GM21390 (cell line): ENCODE results near the gene STK32B.

Experiments used
- ATAC-seq: cut with Tn5 transposase; IDR thresholded peaks from one replicate; pipeline ENCODE4 v1.9.1; 2021; ENCODE audit not compliant: unreplicated experiment

STK32B gene

DNA sequence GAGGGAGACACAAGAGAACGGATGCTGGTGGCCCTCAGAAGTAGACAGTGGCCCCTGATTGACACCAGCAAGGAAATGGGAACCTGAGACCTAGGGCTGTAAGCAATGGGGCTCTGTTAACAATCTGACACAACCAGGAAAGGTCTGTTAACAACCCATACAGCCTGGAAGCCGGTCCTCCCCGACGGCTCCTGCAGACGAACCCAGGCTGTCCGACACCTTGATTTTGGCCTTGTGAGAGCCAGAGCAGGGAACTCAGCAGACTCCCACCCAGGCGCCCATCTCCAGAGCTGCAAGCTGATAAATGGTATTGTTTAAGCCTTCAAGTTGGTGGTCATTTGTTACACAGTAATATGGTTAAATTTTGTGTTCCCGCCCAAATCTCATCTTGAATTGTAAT is 21.8 kb upstream of the STK32B start:
- ATAC-seq, result no peak

DNA sequence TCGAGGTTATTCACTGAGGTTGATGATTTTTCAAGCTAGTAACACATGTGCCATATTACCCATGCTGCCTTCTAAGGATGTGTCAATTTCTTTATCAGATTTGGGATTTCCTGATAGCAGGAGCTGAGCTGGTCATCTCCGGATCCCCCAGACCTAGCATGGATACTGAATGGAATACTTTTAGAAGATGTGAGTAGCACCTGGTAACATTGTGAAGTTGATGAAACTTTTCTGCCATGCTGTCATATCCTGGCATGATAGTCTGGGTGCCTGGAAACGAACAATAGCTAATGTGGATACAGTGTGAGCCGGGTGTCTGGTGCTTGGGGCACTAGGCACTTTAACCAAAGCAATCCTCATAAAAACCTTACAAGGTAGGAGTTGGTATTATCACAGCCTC is 21.1 kb upstream of the STK32B start:
- ATAC-seq, result no peak

DNA sequence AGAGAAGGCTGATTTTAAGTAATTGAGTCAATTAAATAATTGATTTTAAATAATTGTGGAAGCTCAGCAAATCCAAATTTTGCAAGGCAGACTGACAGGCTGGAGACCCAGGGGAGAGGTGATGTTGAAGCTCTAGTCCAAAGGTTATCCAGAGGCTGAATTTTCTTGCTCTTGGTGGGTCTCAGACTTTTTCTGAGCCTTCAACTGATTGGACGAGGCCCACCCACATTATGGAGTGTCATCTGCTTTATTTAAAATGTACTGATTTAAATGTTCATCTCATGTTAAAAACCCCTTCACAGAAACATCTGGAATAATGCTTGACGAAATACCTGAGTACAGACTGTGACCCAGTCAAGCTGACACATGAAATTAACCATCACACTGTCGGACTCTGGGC is 20.4 kb upstream of the STK32B start:
- no peak for ATAC-seq

DNA sequence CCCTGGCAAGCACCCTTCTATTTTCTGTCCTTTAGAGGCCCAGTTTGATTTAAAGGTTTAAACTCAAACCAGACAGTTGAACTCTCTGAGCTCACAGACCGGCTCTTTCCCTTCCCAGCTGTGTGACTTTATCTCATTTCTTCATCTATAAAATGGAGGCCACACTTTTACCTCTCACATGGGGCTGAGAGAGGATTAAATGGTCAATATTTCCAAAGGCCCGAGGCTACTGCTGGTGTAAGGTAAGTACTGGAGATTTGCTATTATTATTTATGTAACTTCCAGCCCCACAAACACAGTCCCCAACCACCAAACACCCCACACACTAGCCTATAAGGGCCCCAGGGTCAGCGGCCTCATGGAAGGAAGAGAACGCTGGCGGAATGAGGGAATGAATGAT is 18.5 kb upstream of the STK32B start:
- no peak for ATAC-seq

DNA sequence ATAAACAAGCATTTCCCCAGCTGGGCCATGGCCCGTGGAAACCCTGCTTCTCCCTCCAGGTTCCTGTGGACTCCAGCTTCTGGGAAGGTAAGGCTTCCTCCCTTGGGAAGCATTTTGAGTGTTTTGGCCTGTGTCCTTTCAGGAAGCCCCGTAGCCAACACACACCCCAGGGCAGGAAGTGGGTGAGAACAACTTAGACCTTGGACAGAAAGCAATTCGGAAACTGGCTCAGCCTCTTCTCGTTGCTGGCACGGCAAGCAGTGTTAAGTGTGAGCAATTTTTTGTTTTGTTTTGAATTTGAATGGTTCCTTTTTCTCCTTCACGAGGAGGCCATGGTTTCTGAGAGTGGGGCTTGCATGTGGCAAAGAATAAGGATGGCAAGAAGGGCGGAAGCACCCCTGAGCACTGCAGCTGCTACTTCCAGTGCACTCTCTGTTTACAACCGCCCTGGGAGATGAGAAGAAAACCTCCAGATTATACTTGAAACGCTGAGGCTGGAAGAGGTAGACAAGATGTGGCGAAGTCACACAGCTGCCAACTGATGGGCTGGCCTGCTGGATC is 17.9 kb upstream of the STK32B start:
- ATAC-seq, result no peak

DNA sequence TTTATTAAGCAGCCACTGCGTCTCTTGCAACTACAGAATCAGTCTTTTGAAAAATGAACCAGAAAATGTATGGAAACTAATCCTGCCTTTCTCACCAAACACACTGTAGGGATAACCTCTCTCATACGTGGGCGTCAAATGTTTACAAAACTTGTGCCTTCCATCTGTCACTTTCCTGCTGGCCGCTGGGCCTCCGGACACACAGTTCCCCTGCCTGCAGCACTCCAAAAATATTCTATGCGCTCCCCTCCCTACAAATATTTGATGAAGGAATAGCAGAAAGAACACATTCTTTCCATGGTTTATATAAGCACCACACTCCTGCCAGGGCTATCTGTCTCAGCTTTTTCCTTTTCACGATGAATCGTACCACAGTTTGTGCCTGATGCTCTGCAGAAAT is 17.1 kb upstream of the STK32B start:
- no peak for ATAC-seq

DNA sequence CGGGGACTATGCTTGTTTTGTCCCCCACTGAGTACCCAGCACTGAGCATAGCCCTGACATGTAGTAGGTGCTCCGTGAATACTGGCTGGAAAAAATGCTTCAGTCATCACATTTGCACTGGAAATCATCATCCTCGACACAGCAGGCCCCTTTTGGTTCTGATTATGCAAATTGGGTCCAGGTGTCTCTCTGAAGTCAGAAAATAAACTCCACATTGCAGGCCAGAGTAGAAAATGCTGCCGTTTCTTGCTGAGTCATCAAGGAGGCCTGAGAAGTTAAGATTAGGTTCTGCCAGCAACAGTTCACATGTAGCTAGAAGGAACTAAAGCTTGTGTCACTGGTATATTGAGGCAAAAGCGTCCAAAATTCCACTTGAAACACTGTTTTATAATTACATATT is 15.0 kb upstream of the STK32B start:
- ATAC-seq, result peak; percentile 52

DNA sequence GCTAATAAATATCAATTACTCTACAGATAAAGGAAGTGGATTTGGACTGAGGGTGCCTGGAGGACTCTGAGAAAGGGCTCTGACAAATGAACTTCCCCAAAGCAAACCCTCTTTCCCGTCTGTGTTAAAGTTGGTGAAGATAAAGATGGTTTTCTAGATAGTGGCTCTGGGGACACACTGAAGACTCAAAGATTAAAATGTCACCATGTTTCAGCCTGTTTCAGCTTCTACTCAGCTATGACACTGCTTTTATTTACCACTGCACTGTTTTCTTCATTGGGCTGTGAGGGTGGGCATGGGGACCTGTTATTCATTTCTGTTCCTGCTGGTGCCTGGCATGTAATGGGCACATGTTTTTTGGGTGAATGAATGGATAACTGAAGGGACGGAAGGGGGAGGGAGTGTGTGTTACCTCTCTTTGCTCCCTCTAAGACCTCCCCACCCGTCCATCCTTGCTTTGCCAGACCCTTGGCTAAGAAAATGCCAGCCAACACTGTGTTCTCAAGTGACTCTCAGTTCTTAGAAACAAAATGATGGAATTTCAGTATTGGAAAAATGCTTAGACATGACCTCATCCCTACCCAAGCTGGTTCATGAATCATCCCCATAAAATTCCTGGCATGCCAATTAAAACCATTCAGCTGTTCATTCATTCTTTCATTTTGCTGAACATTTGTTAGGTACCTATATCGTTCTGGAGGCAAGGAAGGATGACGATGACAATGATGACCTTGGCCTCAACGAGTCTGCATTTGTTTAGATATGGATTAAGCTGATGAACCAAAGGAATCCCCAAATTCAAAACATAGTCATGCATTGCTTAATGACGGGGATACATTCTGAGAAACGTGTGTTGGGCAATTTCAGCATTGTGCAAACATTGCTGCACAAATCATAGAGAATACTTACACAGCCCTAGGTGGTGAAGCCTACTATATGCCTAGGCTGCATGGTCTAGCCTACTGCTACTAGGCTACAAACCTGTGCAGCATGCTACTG is 13.4 kb upstream of the STK32B start:
- ATAC-seq, result no peak

DNA sequence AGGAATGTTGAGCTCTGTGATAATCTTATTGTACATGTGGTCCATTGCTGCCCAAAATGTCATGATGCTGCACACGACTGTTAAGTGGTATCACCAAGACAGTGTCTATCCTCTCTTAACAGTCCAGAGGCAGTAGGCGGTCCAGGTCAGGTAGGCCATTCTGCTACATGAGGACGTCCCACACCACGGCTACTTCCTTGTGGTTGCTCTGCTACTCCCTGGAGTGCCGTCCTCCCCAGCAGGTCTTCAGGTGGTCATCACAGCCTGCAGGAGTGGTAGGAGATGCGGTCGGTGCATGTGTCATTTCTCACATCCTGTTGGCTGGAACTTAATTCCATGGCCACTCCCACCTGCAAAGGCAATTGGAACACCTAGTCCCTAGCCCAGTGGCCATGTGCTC is 11.5 kb upstream of the STK32B start:
- no peak for ATAC-seq

DNA sequence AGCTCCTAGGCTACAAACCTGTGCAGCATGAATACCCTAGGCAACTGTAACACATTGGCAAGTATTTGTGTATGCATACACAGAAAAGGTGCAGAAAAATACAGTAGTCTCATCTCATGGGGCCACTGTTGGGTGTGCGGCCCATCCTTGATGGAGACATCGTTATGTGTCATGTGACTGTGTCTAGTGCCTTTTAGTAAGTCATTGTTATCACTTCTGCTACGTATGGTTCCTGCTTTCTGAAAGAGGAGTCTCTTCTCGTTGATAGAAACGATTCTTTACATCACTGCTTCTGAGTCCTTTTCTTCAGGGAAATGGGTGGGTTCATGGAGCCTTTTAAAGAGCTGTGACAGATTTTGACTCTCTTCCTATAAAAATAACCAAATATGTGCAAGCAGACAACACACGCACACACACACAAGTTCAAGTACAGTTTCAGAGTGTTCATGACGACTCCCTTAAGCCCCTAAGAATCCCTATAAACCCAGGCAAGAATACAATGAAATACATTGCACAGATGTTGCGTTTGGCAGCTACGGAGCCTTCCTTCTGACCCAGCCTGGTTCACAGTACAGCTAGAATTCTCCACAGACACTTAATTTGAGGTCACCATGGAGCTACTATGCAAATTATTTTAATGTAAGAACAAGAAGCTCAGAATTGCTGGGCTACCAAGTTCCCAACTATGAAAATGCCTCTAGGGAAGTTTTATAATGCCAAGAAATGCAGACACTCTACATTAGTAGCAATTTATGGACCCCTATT is 10.2 kb upstream of the STK32B start:
- ATAC-seq, result no peak

DNA sequence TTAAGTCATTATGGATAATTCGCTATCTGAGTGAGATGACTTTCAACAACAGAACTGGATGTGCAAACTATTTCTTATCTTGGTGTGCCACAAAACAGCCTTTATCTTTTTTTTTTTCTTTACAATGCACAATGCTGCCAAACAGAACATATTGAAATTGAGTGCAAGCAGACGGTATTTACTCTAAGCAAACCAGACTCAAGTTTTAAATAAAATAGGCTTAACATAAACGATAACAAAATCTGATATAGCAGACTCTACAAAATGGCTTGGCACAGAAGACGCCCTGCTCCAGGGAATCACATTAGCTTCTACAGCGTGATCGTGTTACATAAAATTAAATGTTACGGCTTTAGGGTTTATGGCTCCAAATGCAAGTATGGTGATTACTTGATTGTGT is 9.6 kb upstream of the STK32B start:
- no peak for ATAC-seq

DNA sequence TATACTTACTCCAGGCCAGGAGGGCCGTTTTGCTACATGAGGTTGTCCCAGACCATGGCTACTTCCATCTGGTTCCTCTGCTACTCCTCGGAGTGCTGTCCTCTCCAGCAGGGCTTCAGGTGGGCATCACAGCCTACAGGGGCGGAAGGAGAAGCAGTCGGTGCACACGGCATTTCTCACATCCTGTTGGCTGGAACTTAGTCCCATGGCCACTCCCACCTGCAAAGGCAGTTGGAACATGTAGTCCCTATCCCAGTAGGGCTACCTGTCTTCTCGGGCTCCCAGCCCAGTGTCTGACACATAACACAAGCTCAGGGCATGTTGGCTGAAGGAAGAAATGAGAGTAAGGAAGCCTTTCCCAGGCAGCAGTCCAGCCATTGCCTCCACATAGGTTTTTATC is 7.7 kb upstream of the STK32B start:
- ATAC-seq, result no peak

DNA sequence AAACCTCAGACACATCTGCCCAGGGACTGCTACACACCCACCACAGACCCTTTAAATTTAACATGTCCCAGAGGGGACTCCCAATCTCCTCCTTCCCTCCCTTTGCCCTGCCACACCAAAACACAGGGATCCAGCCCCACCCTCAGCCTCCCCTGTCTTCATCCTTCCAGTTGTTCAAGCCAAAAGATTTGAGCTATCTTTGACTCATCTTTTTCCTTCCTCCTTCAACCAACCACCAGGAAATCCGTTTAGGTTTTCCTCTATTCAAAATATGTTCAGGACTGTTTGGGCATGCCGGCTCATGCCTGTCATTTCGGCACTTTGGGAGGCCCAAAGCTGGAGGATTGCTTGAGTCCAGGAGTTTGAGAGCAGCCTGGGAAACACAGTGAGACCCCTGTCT is 6.9 kb upstream of the STK32B start:
- ATAC-seq, result no peak

DNA sequence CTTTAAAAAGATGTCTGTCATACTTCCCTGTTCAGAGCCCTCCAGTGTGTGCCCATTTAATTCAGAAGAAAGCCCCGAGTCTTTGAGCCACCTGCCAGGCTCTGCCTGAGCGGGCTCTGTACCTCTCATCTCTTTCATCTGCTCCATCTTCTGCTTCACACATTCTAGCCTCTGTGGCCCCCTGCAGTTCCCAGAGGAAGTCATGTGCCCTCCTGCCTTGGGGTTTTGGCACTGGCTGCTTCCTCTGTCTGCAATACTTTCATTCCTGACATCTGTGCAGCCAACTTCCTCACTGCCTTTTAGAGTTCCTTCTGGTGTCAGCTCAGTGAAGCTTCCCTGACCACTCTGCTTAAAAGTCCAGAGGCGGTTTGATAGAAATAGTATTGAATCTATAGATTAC is 6.2 kb upstream of the STK32B start:
- no peak for ATAC-seq

DNA sequence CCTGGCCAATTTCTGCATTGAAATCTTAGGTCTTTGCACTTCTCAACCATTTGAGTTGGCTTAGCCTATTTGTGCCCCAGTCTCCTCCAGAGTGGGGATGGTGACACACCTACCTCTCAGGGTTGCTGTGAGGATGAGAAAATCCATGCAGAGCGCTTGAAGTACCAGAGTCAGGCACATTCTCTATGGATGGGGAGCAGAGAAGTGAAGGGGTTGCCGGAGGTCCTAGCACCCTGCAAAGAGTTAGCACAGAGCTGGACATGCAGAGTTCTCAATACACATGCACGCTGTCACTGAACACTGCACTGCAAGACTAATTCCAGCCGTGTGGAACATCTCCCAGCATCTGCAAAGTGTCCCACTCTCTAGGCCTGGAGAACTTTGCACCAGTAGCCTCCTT is 2.6 kb upstream of the STK32B start:
- ATAC-seq, result no peak

DNA sequence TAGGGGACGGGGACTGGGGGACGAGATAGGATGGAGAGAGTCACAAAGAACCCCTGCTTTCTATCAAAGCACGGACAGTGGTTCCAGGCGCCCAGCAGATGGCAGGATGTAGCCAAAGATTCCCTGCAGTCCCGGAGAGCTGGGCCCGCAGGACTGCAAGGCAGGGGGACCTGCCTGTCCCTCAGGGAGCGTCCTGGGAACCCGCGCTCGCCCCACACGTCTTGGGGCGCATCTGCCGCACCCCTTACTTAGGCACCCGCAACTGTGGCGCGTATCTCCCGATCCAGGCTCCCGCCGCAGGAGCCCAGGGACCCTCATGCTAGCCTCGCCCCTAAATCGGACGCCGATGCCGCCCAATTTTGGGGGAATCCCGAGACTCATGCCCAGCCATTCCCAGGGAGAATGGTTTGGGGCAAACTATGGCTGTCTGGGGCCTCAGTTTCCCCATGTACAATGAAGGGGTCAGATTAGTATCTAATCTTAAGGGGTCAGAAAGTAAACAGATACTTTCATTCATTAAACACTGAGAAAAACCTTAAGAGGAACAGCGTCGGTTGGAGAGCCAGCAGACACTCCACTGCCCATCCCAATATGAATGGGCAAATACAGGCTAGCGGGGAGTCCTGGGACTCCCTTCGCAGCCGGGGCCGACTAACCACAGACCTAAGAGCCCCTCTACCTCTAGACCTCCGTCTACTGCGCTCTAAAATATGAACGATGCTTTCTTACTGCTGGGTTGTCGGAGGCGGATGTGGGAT is 581 bp upstream of the STK32B start:
- peak; percentile 63 for ATAC-seq

DNA sequence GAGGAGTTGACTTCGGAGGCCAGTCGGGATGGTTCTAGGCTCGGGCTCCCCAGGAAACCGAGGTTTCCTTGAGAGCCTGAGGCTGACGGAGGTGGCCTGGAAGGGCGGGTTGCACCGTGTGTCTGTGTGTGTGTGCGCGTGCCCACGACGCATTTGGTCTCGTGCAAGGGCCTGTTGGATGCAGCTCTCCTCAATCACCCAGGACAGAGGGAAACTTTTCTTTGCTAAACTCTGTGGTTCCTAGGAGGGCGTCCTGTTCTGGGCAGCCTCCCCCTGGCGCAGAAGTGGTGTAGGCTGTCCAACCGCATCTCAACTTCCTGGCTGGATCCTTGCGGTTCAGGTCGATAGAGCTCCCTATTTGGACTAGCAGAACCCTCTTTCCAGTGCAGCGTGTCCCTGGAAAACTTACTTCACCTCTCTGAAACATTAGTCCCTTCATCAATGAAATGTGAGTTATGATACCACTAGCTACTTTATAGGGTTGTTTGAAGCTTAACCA is 973 bp downstream of the STK32B start:
- ATAC-seq, result no peak

DNA sequence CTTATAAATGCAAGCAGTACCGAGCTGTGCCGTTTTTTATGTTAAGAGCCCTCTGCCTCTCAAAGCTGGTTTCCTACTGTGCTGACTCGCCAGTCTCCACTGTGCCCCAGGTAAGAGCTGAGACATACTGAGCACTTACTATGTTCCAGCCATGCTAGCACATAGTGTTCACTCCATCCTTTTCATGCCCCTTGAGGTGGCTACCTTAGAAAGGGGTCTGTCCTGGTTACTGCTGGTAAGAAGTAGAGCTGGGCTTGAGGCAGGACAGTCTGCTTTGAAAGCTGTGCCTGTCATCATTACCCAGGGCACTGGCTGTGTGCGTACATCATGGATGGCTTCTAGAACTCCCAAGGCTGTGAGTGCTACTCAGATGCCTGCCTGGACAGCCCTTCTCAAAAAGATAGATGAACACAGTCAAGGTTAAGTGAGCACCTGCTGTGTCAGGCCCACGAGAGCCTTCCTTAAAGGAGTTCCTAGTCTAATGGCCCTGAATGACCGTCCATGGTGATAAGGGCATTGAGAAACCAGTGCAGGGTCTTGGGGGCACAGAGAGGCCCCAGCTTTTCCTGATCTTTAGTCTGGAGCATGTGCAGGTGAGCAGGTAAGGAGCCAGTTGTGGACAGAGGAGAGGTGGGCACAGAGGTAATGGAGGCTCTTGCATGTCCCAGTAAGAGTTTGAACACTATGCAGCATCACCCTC is 1.6 kb downstream of the STK32B start:
- ATAC-seq, result no peak

DNA sequence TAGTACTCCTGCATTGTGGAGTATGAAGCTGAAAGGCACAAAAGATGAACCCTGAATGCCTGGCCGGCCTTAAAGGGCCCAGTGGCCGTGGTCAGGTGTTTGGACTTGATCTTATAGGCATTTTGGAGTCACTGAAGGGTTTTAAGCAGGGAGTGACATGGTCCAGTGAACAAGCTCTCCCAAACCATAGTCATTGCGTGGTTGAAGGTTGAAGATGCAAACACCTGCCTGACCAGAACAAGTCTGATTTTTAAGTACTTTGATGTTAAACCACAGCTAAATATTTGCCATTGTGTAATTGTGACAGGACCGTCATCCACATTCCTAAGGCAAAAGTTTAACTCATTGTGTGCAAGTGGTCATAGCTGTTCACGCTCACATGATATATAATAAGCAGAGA is 3.3 kb downstream of the STK32B start:
- no peak for ATAC-seq

DNA sequence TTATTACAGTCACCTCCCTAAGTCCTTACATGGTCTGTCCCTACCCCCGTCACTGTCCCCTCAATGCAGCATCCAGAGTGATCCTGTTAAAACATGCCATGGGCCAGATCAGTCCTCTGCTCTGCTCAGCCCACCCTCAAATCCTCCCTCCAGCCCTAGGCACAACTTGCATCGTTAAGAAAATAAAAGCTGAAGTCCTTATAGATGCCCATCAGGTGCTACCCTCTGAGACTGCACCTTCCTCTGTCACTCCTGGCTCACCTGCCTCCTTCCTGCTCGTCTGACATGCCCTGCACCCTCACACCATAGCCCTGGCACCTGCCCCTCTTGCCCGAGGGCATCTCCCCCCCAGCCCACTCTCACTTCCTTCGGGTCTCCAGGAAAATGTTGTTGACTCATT is 4.1 kb downstream of the STK32B start:
- ATAC-seq, result no peak
